NCI-H774 (cell line): ENCODE results near the gene ZNF526.

Source experiments
- DNase-seq: peaks from one replicate; lab custom pipeline; 2025; lab: John Stamatoyannopoulos, UW

ZNF526 gene

DNA sequence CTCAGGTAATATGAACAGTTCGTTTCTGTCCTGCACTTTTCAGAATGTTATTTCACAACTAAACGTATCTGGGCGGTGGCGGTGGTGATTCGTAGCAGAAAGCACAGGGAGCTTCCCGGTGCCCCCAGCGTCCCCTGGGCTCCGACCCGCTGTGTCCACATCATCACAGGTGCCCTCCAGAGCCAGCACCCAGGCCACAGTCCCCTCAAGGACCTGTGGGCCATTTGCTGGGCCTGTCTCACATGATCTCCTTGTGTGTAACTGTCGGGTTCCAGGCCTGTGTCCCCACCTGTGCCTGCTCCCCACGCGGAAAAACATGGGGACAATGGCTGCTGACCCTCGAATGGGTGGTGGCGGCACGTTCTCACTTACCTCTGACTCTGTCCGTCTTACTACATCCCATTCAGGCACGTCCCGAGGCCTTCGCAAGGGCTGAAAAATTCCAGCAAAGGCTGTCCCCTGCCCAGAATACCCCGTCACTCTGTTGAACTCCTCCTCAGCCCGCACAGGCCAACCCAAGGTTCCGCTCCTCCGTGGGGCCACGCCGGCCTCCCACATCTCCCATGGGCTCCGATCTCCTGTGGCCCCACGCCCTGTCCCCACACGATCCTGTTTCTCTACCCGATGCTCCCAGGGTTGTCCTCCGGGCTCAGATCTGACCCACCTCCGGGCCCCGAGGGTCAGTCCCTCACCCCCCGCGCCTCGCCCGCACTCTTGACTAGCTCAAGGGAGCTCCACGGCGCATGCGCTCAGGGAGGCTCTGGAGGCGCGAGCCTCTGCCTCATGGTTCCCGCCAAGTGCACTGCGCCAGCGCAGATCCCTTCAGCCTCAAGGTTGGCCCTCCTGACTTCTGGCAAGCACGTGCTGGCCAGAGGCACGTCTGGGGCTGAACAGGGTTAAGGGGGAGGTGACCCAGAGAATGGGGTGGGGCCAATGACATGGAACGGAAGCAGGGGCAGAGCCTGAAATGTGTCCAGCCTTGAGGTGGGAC, 23.8 kb upstream of the ZNF526 start:
- no peak for DNase-seq

DNA sequence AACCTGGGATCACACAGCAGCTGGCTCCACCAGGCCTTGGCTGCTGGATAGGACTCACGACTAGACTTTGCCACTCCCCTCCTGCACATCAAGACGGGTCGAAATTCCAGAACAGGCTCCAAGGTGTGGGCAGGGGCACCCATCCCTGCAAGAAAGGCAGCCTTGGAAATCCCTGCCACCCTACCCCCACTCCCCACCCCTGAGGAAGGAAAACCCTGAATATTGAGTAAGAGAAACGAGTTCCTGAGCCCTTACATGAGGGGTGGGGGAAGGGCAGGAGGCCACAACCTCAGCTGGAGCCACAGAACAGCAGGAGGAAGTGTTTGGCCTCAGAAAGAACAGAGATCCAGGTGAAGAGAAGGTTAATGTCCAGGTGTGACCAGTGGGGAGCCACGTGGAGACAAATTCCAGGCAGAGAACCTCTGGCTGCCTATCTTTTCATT, 22.7 kb upstream of the ZNF526 start:
- DNase-seq, result no peak

DNA sequence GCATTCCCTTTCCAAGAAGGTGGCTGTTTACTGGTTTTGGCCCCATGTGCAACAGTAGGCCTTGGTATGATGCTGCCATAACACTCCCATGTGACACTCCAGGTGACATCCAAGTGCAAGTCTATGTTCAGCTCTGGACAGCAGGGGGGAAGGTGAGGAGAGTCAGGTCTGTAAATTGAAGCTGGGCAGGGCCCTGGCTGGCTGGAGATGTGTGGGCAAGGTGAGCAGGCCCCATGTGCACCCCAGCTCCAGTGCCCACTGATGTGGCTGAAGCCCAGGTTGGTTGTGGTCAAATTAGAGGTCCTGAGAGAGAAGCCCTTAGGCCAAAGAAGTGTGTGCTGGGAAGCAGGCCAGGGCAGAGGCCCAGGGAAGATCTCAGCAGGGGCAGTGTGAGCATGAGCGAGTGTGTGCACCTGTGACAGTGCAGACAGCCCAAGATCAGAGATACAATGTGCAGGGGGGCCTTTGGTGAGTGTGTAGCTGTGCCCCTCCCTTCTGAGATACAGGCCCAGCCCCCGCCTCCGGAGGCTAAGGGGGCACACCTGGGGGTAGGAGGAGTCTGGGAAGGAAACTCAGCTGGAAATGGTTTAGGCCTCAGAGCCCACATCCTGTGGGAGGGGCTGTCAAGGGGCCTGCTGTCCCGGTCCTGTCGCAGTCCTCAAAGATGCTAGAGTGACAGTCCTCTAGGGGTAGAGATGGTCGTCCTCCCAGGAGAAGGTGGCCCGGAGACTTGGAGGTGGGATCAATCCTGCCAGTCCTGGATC, 21.3 kb upstream of the ZNF526 start:
- no peak for DNase-seq

DNA sequence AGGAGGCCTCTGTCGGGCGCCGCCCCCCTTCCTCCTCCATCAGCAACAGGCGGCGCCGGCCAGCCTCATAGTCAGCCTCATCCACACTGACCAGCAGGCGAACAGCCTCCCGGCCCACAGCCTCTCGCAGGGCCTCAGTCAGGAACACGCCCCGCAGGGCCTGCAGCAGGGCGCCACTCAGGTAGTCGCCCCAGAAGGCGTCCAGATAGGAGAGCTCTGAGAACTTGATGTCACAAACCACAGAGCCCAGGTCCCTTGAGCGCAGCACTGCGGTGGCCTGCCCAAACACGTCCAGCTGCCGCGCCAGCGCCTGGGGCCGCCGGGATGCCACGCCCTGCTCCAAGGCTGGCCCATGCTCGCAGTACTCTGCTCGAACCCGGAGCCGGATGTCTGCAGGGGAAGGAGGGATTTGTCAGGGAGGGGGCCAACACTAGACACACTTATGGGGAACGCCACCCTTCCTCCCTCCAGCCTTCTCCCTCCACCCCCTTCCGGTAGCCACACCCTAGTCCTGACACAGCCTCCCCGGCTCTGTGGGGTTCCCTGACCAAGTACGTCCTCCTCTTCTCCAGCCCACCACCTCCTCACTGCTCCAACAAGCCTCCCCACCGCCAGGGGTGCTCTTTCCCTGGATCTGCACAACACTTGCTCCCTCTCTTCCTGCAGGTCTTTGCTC, 20.5 kb upstream of the ZNF526 start:
- DNase-seq, result no peak

- no peak for DNase-seq
Observed at GRCh38 chr19:42200116-42200715, 19.9 kb upstream of the ZNF526 start.

GRCh38 chr19:42201489-42202289, 18.4 kb upstream of the ZNF526 start:
- DNase-seq, result no peak

GRCh38 chr19:42202290-42202880, 17.7 kb upstream of the ZNF526 start:
- DNase-seq, result no peak

- DNase-seq, result no peak
Observed at GRCh38 chr19:42203700-42204099, 16.4 kb upstream of the ZNF526 start.

GRCh38 chr19:42204664-42205063, 15.4 kb upstream of the ZNF526 start:
- no peak for DNase-seq

DNA sequence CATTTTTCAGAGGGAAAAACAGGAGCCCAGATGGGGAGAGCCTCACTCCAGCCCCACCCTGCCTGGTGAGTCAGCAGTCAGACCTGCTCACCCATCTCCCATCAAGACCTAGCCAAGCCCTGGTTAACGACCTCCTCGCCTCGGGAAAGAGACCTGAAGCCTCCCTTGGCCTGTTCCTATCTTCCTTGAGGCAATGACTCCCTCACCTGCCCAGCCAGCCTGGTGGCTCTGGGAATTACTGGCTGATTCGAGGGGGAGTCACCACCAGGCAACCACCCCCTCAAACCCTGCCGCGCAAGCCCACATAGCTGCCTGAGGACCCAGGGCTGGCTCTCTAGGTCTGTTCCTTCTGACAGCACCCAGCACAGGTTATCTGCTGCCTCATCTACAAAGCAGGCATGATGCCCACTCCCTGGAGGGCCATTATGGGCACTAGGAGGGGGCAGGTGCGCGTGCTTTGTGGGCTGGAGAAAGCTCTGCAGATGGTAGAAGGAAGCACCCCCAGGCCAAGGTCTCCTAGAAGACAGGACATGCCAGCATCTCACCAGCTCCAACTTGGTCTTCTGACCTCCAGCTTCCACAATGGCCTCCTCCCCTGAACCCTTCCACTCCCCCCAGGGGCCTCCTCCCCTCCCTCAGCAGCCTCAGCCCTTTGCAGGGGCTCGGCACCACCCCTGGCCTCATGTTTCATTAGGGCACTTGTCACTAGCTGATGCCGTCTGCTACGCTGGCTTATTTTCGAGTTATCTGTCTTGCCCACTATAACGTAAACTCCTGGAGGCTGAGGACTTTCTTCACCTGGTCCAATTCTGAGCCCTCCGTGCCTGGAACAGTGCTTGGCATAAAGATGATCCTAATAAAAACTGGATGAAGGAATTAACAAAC, 13.0 kb upstream of the ZNF526 start:
- no peak for DNase-seq

- DNase-seq, result no peak
Observed at GRCh38 chr19:42207767-42208271, 12.3 kb upstream of the ZNF526 start.

GRCh38 chr19:42208612-42209011, 11.5 kb upstream of the ZNF526 start:
- no peak for DNase-seq

- no peak for DNase-seq
Observed at GRCh38 chr19:42212886-42213285, 7.2 kb upstream of the ZNF526 start.

DNA sequence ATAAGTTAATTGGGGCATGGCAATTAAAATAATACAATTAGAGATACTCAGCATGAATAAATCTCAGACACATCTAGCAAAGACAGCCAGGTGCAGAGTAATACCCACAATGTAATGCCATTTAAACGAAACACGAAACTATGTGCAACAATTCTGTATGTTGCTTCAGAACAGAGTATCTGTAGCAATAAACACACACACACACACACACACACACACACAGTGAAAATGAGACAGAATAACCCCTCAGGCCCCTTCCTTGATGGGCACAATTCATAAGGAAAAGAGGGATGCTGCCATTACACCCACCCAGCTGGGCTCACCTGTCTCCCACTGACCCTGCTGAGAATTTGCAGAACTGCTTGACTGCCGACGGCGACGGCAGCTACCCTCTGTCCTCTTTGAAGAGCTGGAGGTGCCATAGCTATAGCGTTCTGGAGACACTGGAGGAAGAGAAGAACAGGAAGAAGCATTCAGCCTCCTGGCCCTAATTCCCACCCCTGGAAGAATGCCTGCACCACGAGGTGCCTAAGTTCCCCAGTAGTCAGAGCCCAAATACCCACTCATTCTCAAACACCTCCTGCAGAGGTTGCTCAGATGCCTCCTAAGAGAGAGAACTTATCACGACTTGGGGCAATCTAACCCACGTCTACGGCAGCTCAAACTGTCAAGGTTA, 5.2 kb upstream of the ZNF526 start:
- no peak for DNase-seq

- DNase-seq, result peak; percentile 12
Observed at GRCh38 chr19:42216653-42217519, 3.2 kb upstream of the ZNF526 start.

- peak; percentile 95 for DNase-seq
Observed at GRCh38 chr19:42217520-42218437, 2.3 kb upstream of the ZNF526 start, which contains the start of gene DEDD2. Gene DEDD2 (minus strand): TSS chr19:42217677. CDS start chr19:42217007, 670 bp downstream.

GRCh38 chr19:42220751-42221097, 612 bp downstream of the ZNF526 start:
- no peak for DNase-seq
